HL-60 (cell line): ENCODE results near the gene C9orf153.

ENCODE experiments used
- DNase-seq, 2 experiments: peaks; one replicate each; pipeline ENCODE4 v3.0.0-alpha.2; 2010 to 2020; ENCODE audit warnings: low read depth in 1 of 2, low spot score in 1 of 2
- H3K27ac ChIP-seq: fragments of 250-450 bp; sonication (Bioruptor Pico); replicated peaks from 2 replicates; pipeline ENCODE4 v1.5.1; 2020; ENCODE audit warnings: mild to moderate bottlenecking, moderate library complexity
- H3K27me3 ChIP-seq: fragments of 250-450 bp; sonication (Bioruptor Pico); 2 replicates; pipeline ENCODE4 v1.5.1; 2021; ENCODE audit warnings: mild to moderate bottlenecking, moderate library complexity; ENCODE audit not compliant: insufficient read depth, poor library complexity, severe bottlenecking
- H3K4me3 ChIP-seq: replicated peaks from 2 replicates; pipeline ENCODE4 v1.5.1; 2011; ENCODE audit warnings: mild to moderate bottlenecking, control low read depth, low read length; ENCODE audit not compliant: insufficient read depth
- GABPA ChIP-seq: IDR thresholded peaks from 2 replicates; pipeline ENCODE4 v1.6.1; 2012; ENCODE audit warnings: low read depth
- POLR2AphosphoS5 ChIP-seq: IDR thresholded peaks from 2 replicates; pipeline ENCODE4 v1.6.1; 2012; ENCODE audit warnings: low read depth
- SPI1 ChIP-seq: IDR thresholded peaks from 2 replicates; pipeline ENCODE4 v1.6.1; 2012; ENCODE audit warnings: low read depth, mild to moderate bottlenecking, borderline replicate concordance
- TF ChIP-seq, protein P1 (sequence below): IDR thresholded peaks from 2 replicates; pipeline ENCODE4 v1.6.1; 2012; ENCODE audit warnings: low read depth; ENCODE audit not compliant: insufficient replicate concordance
- TF ChIP-seq, protein P2 (sequence below): IDR thresholded peaks from one replicate; pipeline ENCODE4 v1.5.1; 2011; ENCODE audit warnings: low read length, control low read depth, inconsistent platforms; ENCODE audit not compliant: insufficient read depth

The C9orf153 gene

DNA sequence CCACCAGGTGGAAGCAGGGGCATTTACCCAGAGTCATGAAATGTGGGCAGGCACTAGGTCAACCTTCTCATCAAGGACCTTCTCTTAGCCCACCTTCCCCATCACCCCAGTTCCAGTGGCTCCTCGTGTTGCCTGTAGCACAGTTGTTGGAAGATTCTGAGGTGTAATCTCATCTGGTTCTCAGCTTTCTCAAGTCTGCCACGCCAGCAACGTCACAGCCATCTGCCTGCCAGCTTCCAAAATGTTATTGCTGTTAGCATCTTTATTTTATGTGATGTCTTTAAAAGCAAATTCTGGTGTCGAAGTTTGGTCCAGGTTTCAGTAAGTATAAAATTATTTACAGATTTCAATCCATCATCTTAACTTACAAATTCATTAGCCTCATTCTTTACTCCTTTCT lies 10.7 kb downstream of the C9orf153 start:
- DNase-seq = no peak
- H3K4me3 ChIP-seq = no peak overlapping the region
- H3K27ac ChIP-seq = no peak overlapping the region
- TF ChIP-seq, protein P1, sequence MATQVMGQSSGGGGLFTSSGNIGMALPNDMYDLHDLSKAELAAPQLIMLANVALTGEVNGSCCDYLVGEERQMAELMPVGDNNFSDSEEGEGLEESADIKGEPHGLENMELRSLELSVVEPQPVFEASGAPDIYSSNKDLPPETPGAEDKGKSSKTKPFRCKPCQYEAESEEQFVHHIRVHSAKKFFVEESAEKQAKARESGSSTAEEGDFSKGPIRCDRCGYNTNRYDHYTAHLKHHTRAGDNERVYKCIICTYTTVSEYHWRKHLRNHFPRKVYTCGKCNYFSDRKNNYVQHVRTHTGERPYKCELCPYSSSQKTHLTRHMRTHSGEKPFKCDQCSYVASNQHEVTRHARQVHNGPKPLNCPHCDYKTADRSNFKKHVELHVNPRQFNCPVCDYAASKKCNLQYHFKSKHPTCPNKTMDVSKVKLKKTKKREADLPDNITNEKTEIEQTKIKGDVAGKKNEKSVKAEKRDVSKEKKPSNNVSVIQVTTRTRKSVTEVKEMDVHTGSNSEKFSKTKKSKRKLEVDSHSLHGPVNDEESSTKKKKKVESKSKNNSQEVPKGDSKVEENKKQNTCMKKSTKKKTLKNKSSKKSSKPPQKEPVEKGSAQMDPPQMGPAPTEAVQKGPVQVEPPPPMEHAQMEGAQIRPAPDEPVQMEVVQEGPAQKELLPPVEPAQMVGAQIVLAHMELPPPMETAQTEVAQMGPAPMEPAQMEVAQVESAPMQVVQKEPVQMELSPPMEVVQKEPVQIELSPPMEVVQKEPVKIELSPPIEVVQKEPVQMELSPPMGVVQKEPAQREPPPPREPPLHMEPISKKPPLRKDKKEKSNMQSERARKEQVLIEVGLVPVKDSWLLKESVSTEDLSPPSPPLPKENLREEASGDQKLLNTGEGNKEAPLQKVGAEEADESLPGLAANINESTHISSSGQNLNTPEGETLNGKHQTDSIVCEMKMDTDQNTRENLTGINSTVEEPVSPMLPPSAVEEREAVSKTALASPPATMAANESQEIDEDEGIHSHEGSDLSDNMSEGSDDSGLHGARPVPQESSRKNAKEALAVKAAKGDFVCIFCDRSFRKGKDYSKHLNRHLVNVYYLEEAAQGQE = no peak
- TF ChIP-seq, protein P2, sequence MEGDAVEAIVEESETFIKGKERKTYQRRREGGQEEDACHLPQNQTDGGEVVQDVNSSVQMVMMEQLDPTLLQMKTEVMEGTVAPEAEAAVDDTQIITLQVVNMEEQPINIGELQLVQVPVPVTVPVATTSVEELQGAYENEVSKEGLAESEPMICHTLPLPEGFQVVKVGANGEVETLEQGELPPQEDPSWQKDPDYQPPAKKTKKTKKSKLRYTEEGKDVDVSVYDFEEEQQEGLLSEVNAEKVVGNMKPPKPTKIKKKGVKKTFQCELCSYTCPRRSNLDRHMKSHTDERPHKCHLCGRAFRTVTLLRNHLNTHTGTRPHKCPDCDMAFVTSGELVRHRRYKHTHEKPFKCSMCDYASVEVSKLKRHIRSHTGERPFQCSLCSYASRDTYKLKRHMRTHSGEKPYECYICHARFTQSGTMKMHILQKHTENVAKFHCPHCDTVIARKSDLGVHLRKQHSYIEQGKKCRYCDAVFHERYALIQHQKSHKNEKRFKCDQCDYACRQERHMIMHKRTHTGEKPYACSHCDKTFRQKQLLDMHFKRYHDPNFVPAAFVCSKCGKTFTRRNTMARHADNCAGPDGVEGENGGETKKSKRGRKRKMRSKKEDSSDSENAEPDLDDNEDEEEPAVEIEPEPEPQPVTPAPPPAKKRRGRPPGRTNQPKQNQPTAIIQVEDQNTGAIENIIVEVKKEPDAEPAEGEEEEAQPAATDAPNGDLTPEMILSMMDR = no peak
- TF ChIP-seq GABPA = no peak
- TF ChIP-seq POLR2AphosphoS5 = no peak
- TF ChIP-seq SPI1 = no peak
- no peaks in the 10 kb centered on the region for H3K27me3 ChIP-seq

DNA sequence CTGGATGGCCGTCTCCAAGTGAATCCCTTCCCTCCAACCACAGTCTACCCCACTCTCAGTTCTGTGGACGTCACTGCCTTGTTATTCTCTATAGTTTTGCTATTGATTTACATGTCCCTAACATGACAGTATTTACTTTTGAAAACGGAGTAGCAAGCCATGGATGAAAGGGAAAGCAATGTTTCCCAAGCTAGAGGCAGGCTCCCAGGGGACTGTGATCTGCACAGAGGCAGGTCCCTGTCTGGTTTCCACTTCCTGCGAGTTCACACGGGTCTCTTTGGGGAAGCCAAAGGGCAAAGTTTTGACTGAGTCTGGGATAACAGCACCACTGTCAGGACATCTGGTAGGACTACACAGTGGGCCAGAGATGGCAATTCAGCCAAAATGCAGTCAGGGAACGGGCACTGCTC lies 12.7 kb downstream of the C9orf153 start:
- Histone ChIP-seq H3K27me3 (no peaks in the 10 kb centered on the region), H3K27ac (no peak overlapping the region), H3K4me3 (no peak overlapping the region)
- DNase-seq = peak in 1 of 2 experiments; percentile 7
- TF ChIP-seq SPI1 (no peak), POLR2AphosphoS5 (no peak), GABPA (no peak)
- TF ChIP-seq, protein P2 = no peak
- TF ChIP-seq, protein P1 = no peak

DNA sequence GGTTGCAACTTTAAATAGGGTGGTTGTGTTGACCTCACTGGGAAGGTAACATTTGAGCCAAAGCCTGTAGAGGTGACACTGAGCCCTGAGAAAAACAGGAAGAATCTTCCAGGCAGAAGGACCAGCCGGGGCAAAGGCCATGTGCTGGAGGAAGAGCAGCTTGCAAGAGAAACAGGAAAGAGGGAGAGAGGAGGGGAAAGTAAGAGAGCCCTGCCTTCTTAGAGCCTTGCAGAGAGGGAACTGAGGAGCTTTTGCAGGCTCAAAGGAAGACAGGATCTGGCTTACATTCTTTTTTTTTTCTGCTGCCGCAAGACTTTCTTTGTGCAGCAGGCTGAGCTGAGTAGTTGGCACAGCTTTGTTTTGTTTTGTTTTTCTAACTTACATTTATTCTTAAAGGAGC lies 17.4 kb downstream of the C9orf153 start:
- no peak for TF ChIP-seq POLR2AphosphoS5
- TF ChIP-seq, protein P1 = no peak
- TF ChIP-seq, protein P2 = no peak
- TF ChIP-seq GABPA = no peak
- TF ChIP-seq SPI1 = no peak
- DNase-seq = peak in 1 of 2 experiments; percentile 32
- no peak overlapping the region for H3K27ac ChIP-seq
- no peaks in the 10 kb centered on the region for H3K27me3 ChIP-seq
- H3K4me3 ChIP-seq = no peak overlapping the region
